Measurements from ENCODE around the gene PXDN.
"Not testable (repeated sequence)": the region's sequence is repeated elsewhere in the genome, so short reads cannot be mapped to it uniquely, and the experiment has no call there.

Gene PXDN, protein sequence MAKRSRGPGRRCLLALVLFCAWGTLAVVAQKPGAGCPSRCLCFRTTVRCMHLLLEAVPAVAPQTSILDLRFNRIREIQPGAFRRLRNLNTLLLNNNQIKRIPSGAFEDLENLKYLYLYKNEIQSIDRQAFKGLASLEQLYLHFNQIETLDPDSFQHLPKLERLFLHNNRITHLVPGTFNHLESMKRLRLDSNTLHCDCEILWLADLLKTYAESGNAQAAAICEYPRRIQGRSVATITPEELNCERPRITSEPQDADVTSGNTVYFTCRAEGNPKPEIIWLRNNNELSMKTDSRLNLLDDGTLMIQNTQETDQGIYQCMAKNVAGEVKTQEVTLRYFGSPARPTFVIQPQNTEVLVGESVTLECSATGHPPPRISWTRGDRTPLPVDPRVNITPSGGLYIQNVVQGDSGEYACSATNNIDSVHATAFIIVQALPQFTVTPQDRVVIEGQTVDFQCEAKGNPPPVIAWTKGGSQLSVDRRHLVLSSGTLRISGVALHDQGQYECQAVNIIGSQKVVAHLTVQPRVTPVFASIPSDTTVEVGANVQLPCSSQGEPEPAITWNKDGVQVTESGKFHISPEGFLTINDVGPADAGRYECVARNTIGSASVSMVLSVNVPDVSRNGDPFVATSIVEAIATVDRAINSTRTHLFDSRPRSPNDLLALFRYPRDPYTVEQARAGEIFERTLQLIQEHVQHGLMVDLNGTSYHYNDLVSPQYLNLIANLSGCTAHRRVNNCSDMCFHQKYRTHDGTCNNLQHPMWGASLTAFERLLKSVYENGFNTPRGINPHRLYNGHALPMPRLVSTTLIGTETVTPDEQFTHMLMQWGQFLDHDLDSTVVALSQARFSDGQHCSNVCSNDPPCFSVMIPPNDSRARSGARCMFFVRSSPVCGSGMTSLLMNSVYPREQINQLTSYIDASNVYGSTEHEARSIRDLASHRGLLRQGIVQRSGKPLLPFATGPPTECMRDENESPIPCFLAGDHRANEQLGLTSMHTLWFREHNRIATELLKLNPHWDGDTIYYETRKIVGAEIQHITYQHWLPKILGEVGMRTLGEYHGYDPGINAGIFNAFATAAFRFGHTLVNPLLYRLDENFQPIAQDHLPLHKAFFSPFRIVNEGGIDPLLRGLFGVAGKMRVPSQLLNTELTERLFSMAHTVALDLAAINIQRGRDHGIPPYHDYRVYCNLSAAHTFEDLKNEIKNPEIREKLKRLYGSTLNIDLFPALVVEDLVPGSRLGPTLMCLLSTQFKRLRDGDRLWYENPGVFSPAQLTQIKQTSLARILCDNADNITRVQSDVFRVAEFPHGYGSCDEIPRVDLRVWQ (N-terminal part only)

GRCh38 chr2:1744446-1745170 lies at the start of gene PXDN:
Gene PXDN, minus strand, starts transcription at chr2:1744515. Its CDS starts 60 bp downstream, at chr2:1744455.
- DNase-seq (ENCODE audit: low read depth in 1 of 2, low spot score in 1 of 2), result no peak

DNA sequence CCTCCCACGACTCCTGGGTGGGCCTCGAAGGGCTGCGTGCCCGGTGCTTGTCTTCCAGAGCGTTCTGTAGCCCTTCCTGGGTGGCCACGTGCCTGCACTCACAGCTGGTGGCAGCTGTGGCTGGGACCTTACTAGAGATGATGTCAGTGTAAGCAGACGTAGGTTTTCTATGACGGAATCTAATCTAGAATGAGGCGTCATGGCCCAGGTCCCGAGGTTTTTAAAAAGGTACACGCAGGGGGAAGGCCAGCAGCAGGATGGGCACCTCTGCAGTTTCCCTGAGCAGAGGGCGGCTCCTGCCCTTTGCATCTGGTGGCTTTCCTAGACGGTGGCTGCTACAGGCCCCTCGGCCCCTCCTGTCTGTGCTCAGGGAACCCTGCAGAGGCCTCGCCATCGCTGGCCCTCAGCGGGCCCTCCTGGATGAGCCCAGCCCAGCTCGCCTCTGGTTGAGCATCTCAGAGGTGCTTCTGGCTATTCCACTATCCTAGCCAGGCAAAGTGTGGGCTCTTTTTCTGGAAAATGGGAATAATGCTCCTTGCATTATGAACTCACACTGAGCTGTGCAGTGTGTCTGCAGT lies 49.6 kb upstream of the PXDN start:
- DNase-seq (ENCODE audit: low read depth in 1 of 2, low spot score in 1 of 2), result no peak

- DNase-seq (ENCODE audit: low read depth in 1 of 2, low spot score in 1 of 2), result no peak
Observed at GRCh38 chr2:1793001-1793867, 48.9 kb upstream of the PXDN start.

DNA sequence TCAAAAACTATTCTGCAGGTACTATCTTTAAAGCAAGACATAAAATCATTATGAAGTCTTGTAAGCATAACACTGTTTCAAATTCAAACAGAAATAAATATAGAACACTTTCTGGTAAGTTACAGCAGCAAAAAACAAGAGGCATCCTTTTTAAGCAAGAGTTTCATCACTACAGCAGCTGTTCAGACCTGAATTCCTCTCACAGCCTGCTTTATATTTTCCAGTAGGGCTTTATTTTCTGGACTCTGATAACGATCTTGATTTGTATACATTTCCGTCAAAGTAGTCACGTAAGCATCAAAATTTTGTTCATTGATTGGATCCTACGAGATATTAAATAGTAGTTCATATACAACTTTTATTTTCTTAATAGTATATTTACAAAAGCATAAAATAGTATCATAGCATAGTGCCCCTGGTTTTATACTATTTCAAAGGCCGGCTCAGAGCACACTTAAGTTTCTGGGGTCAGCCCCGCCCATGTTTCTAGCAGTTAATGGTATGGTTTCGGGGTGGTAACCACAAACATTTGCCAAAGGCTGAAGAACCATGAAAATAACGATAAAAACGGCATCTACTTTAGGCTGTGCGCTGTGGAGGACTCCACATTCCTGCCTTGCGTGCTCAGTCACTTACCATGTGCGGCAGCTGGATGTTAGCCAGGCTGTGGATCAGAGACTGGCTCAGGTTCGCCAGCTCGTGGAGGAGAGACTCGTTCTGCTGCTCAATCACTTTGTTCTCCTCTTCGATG lies 47.5 kb upstream of the PXDN start:
- no peak for DNase-seq (ENCODE audit: low read depth in 1 of 2, low spot score in 1 of 2)

DNA sequence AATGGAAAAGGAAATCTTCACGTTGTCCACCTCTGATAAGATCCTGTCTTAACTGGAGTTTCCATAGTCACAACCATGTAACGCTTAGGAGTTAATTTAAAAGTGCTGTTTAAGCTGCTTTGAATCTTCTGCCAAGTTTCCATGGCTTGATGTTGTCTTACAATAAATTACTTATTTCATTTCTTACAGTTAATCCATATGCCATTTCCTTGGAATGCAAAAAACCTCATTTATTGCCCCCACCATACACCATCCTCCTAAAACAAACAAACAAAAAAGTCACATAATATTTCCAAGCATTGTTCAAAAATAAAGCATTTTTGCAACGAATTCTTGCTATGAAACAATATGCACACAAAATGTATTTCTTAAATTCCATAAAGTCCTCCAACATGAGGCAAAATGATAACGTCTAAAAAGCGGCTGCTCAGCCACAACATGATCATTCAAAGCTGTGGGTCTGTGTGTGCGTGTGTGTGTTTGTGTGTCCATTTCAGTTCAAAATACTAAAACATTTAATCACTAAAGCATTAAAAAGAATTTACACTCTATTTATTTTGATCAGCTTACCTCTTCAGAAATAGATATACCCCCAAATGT lies 46.8 kb upstream of the PXDN start:
- no peak for DNase-seq (ENCODE audit: low read depth in 1 of 2, low spot score in 1 of 2)

DNA sequence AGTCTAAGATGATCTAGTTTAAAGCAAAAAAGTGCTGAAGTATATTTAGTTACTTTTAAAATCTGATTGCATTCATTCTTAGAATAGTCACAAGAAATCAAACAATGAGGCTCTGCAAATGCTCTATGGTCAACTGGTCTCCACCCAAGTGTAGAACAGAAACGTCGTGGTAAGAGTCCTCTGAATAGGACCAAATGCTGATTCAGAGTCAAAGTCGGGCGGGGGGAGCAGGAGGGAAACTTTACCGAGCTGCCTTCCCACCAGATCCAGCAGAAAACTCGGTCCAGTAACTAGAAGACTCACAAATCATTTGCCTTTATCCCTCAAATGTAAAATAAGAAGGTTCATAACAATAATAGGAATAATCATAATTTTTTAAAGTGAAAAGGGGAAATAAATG lies 46.2 kb upstream of the PXDN start:
- no peak for DNase-seq (ENCODE audit: low read depth in 1 of 2, low spot score in 1 of 2)

DNA sequence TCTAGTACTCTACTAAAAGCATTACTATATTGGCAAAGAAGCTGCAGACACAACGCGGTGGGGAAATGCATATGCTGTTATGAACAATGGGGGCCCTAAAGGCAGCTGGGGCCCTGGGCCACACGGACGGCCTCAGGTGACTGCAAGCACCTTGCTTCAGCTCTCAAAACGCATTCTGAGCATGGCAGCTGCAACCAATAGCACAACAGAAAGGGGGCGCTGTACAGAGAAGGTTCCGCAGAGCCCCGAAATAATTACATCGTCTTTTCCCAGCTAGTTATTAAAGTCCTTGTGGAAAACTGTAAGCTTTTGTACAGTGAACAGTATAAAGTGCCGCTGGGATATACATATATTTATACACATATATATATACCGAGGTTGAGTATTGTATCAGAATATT lies 45.3 kb upstream of the PXDN start:
- no peak for DNase-seq (ENCODE audit: low read depth in 1 of 2, low spot score in 1 of 2)

- DNase-seq (ENCODE audit: low read depth in 1 of 2, low spot score in 1 of 2), result no peak
Observed at GRCh38 chr2:1788478-1788959, 44.2 kb upstream of the PXDN start.

DNA sequence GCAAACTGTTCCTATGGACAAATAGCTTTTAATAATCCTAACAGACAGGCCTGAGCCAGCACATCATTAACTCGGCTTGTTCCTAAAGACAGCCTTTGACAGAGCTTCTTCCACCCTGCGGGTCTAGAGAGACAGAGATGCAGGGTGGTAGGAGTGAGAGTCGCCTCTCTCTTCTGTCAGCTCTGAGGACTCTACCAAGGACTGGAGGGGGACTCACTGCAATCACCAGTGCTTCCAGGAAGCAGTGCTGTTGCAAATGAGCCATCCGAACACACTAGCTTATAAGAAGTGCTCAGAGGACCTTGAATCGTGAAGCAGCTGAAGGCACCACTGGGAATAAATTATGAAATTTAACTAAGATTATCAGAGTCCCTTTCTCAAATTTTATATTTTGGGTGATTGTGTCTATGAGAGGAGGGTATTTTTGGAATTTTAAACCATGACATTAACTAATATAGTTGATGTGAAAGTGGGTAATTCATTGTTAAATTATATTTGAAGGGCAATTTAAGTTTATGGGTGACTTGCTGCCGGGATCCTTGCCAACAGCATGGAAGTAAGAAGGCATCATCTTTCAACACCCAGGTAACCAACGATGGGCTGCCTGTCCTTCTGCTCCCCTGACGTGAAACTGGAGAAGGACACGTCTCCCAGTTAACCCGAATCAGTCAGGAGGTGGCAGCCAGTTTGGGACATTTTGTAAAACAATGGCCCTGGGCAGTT lies 43.6 kb upstream of the PXDN start:
- no peak for DNase-seq (ENCODE audit: low read depth in 1 of 2, low spot score in 1 of 2)

GRCh38 chr2:1784986-1785617 lies 40.8 kb upstream of the PXDN start:
- no peak for DNase-seq (ENCODE audit: low read depth in 1 of 2, low spot score in 1 of 2)

DNA sequence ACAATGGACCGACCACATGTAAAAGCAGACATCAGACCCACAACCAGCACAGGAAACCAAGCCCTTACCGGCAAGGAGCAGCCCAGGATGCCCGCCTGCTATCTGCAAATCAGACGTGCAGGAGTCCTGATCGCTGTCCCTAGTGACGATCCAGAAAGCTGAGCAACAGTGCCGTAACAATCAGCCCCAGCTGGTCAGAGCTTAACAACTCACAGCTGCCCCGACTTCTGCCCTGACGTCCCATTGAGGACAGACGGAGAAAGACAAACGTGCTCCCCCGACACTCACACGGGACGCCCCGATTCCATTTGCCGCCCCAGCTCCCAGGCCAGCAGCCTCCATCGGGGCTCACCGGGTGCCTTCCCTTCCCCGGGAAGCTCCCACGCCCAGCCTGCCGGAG lies 39.8 kb upstream of the PXDN start:
- DNase-seq (ENCODE audit: low read depth in 1 of 2, low spot score in 1 of 2), result no peak

DNA sequence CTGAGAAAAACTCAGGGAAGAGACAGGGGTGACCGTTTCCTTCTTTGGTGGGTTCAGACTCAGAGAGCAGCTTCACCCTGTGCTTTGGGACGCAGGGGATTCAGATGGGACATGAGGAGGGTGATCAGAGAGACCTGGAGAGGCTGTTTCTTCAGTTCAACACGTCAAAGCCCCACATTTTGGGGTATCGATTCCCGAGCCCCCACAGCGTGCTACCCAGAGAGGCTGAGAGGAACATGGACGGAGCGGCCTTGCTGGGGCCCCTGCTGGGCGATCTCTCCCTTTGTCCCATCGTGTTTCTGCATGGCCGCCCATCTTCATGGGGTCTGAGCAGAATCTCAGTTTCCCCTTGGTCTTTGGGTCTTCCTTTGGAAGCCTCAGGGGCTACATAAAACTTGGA lies 38.2 kb upstream of the PXDN start:
- DNase-seq (ENCODE audit: low read depth in 1 of 2, low spot score in 1 of 2), result no peak

DNA sequence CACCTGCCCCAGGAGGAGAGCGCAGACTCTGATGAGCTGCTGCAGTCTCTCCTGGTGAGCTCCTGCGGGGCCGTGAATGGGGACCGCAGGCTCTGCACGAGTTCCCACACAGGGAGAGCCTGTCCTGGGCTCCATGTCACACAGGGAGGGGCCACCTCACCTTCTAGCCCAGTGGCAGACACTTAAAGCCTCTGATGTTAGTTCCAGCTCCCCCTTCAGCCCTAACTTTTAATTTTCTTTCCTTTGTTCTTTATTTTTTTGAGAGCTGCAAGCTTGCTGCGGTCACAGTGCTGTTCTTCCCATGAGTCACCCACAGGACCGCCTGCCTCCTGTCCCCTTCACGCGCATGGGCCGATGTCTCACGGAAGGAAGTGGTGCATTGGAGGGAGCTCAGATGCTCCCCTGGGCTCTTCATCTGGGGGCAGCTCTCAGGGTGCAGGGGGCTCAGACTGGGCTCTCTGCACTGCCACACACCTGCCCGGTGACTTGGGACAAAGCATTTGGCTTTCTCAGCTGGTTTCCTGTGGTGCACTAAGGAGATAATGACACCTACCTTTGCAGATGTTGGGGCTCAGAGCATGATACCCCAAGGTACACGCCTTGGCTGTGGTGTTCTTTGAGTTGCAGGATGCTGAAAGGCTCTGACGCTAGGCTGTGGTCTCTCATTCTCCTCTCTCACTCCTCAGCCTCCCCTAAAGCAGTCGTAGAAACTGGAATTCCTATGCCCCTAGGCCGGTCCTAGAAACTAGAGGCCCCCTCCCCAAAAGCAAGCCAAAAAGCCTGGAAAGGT lies 37.2 kb upstream of the PXDN start:
- peak in 1 of 2 donors; percentile 24 for DNase-seq (ENCODE audit: low read depth in 1 of 2, low spot score in 1 of 2)

GRCh38 chr2:1780693-1781092 lies 36.4 kb upstream of the PXDN start:
- DNase-seq (ENCODE audit: low read depth in 1 of 2, low spot score in 1 of 2), result no peak

- not testable (repeated sequence) for DNase-seq (ENCODE audit: low read depth in 1 of 2, low spot score in 1 of 2)
Observed at GRCh38 chr2:1780054-1780453, 35.7 kb upstream of the PXDN start.

DNA sequence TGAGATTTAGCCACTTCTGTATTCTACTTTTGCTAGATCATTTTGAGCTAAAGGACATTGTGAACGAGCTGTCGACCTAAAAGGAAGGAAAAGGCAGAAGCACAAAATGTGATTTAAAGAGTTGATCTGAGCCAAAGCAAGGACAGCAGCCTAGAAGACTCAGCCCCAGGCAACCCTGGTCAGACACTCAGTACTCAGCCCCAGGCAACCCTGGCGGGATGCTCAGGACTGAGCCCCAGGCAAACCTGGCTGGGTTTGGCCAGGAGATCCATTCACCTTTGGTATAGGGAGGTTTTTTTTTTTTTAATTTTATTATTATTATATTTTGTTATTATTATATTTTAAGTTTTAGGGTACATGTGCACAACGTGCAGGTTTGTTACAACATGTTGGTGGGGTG lies 34.3 kb upstream of the PXDN start:
- no peak for DNase-seq (ENCODE audit: low read depth in 1 of 2, low spot score in 1 of 2)

Data from activated T-helper 1 cell treated with anti-CD3 and anti-CD28 coated beads, Interleukin-2, amount 50 U/mL, for 16 hours (primary cell).